ENCODE measurements around the gene VSIG10L2. TPM values are rescaled to one million over a fixed set of nuclear protein-coding genes. Genes with fewer than 3 reads are reported as not detected.

The VSIG10L2 gene
- total RNA-seq (0.09 TPM), polyA plus RNA-seq (0.84 TPM)
- long read RNA-seq, donor 1 = 0 reads
- long read RNA-seq, donor 2 = 0 reads
- long read RNA-seq, donor 3 = 0 reads
- long read RNA-seq, donor 4 = 0 reads
- long read RNA-seq, donor 5 = 0 reads
- long read RNA-seq, donor 6 = 0 reads
- long read RNA-seq, donor 7 = 0 reads
- long read RNA-seq, donor 8 = 0 reads
- long read RNA-seq, donor 9 = 0 reads
- long read RNA-seq, donor 10 = 0 reads

DNA sequence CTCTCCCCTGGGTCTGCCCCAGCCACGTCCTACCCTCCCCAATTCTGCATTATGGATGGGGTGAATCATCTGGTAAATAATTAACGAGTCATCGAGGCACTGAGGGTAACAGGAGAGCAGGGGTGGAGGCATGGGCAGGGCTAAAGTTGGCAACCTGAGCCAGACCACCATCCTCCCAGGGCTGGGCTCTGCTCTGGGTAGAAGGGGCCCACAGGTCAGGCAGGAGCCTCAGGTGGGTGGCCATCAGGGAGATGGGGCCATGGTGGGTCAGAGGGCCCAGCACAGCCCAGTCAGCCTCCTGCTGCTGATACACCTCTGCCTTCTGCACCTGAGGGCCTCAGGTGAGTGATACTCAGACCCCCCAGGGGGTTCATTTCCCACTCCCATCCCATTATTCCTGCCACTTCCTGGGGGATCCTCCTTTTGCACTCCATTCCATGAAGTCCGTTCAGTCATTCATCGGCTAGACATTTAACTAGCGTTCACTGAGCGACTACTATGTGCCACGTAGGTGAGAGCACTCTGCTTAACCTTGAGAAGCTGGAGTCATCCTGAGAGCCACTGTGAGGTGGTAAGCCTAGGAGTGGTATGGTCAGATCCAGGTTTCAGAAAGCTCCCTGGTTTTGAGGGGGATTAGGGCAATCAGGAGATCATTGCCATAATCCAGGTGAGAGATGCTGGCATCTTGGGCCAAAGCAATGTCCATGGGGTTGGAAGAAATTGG lies at the start of gene VSIG10L2:
Gene VSIG10L2, plus strand, starts transcription at position 248 of the 724 bp plus-strand sequence. Its CDS starts 12 bp downstream, at position 260.
- WGBS = 92% methylated on average over 8 of the region's 8 CpGs
- no peak within 1 kb of the TSS for H3K27ac ChIP-seq (ENCODE audit: low read depth in 1 of 2, low read length in 1 of 2)

DNA sequence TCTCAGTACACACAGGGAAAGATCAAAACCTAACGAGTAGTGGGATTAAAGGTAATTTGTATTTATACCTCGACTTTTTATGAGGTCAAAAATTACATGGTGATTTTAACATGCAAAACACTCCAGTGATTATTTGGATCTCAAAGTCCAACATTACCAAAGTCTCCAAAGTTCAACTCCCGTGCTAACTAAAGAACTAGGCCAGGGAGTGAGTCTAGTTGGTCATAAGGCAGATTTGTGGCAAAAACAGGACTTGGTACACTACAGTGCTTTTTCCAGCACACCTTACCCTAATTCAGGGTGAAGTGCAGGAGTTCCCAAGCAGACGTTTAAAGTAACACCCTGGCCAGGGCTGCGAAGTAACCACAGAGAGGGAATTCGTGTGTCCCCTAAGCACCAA lies 44.0 kb upstream of the VSIG10L2 start:
- H3K36me3 ChIP-seq (ENCODE audit: control insufficient read depth in 2 of 2, insufficient read depth in 2 of 2, low read length in 1 of 2) = peaks cover 0 to 18% of the 10 kb centered on the region in 2 donors
- whole genome bisulfite sequencing = 97% methylated on average over 6 of the region's 6 CpGs
- no peak overlapping the region for H3K4me3 ChIP-seq (ENCODE audit: low read length in 2 of 2)
- no peak for DNase-seq (ENCODE audit: low read depth in 6 of 9, low spot score in 9 of 9)
- H3K27me3 ChIP-seq (ENCODE audit: control insufficient read depth in 2 of 2, insufficient read depth in 1 of 2, low read length in 1 of 2) = peaks cover 12 to 32% of the 10 kb centered on the region in 2 donors
- H3K4me1 ChIP-seq (ENCODE audit: control insufficient read depth in 2 of 2, insufficient read depth in 2 of 2, low read length in 2 of 2) = peaks cover 14 to 21% of the 10 kb centered on the region in 2 donors
- H3K9me3 ChIP-seq (ENCODE audit: control insufficient read depth in 2 of 2, insufficient read depth in 1 of 2, low read length in 1 of 2) = peaks cover 0 to 4% of the 10 kb centered on the region in 2 donors
- H3K27ac ChIP-seq (ENCODE audit: low read depth in 1 of 2, low read length in 1 of 2) = no peak overlapping the region

More for the DNA sequence above, at the start of gene VSIG10L2:
- no peak within 1 kb of the TSS for H3K4me3 ChIP-seq (ENCODE audit: low read length in 2 of 2)
- no peaks in the 10 kb centered on the region for H3K27me3 ChIP-seq (ENCODE audit: control insufficient read depth in 2 of 2, insufficient read depth in 1 of 2, low read length in 1 of 2)
- no peaks in the 10 kb centered on the region for H3K9me3 ChIP-seq (ENCODE audit: control insufficient read depth in 2 of 2, insufficient read depth in 1 of 2, low read length in 1 of 2)
- H3K4me1 ChIP-seq (ENCODE audit: control insufficient read depth in 2 of 2, insufficient read depth in 2 of 2, low read length in 2 of 2) = peaks cover 0 to 17% of the 10 kb centered on the region in 2 donors
- DNase-seq (ENCODE audit: low read depth in 6 of 9, low spot score in 9 of 9) = no peak
- H3K36me3 ChIP-seq (ENCODE audit: control insufficient read depth in 2 of 2, insufficient read depth in 2 of 2, low read length in 1 of 2) = no peaks in the 10 kb centered on the region

DNA sequence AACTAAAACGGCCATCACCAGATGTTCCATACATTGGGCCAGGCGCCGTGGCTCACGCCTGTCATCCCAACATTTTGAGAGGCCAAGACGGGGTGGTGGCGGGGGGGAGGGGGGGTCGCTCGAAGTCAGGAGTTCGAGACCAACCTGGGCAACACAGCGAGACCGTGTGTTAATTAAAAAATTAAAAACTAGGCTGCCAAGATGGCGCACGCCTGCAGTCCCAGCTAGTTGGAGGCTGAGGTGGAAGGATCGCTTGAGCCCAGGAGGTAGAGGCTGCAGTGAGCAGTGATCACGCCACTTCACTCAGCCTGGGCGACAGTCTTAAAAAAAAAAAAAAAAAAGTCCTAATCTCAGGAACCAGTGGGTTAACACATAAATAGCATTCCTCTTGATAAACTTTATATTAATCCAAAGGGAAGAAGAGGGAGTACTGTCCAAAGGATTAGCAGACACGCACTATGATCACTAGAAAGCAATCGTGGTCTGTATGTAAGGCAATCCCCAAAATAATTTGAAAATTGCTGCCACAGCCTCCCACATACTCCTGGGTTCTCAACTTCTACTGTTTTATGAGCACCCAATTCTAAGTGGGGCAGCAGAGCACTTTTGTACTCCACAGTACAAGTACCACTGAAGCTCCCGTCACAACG lies 43.4 kb upstream of the VSIG10L2 start:
- peak overlapping the region; percentile 83 to 84 for H3K4me3 ChIP-seq (ENCODE audit: low read length in 2 of 2)
- peaks cover 14 to 21% of the 10 kb centered on the region in 2 donors for H3K4me1 ChIP-seq (ENCODE audit: control insufficient read depth in 2 of 2, insufficient read depth in 2 of 2, low read length in 2 of 2)
- H3K27me3 ChIP-seq (ENCODE audit: control insufficient read depth in 2 of 2, insufficient read depth in 1 of 2, low read length in 1 of 2) = peaks cover 12 to 32% of the 10 kb centered on the region in 2 donors
- peak overlapping the region; percentile 84 to 88 for H3K27ac ChIP-seq (ENCODE audit: low read depth in 1 of 2, low read length in 1 of 2)
- WGBS = 59% methylated on average over 20 of the region's 20 CpGs
- no peak for DNase-seq (ENCODE audit: low read depth in 6 of 9, low spot score in 9 of 9)
- H3K9me3 ChIP-seq (ENCODE audit: control insufficient read depth in 2 of 2, insufficient read depth in 1 of 2, low read length in 1 of 2) = peaks cover 0 to 4% of the 10 kb centered on the region in 2 donors
- peaks cover 0 to 18% of the 10 kb centered on the region in 2 donors for H3K36me3 ChIP-seq (ENCODE audit: control insufficient read depth in 2 of 2, insufficient read depth in 2 of 2, low read length in 1 of 2)

DNA sequence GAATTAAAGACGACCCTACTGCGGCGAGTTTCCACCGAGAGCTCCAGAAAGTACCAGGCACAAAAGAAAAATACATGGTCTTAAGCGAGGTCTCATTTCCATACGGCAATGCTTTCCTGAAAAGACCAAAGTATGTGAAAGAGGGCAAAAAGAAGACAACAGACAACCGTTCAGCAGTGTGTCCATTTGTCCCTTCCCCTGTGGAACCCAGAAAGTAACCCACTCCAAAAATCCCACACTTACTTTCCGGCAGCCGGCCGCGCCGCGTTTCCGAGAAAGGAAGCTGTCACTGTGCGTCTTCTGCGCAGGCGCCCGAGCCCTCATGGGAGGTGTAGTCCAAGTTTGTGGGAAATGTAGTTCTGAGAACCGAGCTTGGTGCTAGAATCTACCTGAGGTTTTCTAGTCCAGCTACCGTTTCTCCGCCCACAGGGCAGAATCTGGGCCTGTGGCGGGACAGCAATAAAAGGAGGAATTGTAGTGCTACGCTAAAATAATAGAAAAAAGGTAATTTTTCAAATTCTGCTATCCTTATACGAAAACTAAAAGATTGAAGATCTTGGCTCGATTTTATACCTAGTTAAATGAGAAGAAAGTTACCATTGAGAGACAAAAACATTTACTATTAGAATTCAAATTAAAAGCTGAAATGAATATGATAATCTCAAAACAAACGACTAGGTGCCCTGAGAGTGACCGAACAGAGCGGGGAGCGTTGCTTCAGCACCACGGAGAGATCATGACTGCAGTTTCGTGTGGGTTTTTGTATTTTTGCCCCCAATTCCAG lies 42.7 kb upstream of the VSIG10L2 start, which contains the start of gene PUS3:
Gene PUS3, minus strand, starts transcription at position 280 of the 784 bp plus-strand sequence. CDS start 6,922 bp downstream, outside the sequence.
- peak within 1 kb of the TSS; percentile 84 to 88 for H3K27ac ChIP-seq (ENCODE audit: low read depth in 1 of 2, low read length in 1 of 2)
- 2% methylated on average over 31 of the region's 31 CpGs for WGBS
- peak; percentile 66 to 92 (median 80) for DNase-seq (ENCODE audit: low read depth in 6 of 9, low spot score in 9 of 9)
- H3K4me3 ChIP-seq (ENCODE audit: low read length in 2 of 2) = peak within 1 kb of the TSS; percentile 83 to 84
- peaks cover 12 to 32% of the 10 kb centered on the region in 2 donors for H3K27me3 ChIP-seq (ENCODE audit: control insufficient read depth in 2 of 2, insufficient read depth in 1 of 2, low read length in 1 of 2)
- peaks cover 0 to 4% of the 10 kb centered on the region in 2 donors for H3K9me3 ChIP-seq (ENCODE audit: control insufficient read depth in 2 of 2, insufficient read depth in 1 of 2, low read length in 1 of 2)
- H3K4me1 ChIP-seq (ENCODE audit: control insufficient read depth in 2 of 2, insufficient read depth in 2 of 2, low read length in 2 of 2) = peaks cover 14 to 21% of the 10 kb centered on the region in 2 donors
- H3K36me3 ChIP-seq (ENCODE audit: control insufficient read depth in 2 of 2, insufficient read depth in 2 of 2, low read length in 1 of 2) = peaks cover 0 to 14% of the 10 kb centered on the region in 2 donors

DNA sequence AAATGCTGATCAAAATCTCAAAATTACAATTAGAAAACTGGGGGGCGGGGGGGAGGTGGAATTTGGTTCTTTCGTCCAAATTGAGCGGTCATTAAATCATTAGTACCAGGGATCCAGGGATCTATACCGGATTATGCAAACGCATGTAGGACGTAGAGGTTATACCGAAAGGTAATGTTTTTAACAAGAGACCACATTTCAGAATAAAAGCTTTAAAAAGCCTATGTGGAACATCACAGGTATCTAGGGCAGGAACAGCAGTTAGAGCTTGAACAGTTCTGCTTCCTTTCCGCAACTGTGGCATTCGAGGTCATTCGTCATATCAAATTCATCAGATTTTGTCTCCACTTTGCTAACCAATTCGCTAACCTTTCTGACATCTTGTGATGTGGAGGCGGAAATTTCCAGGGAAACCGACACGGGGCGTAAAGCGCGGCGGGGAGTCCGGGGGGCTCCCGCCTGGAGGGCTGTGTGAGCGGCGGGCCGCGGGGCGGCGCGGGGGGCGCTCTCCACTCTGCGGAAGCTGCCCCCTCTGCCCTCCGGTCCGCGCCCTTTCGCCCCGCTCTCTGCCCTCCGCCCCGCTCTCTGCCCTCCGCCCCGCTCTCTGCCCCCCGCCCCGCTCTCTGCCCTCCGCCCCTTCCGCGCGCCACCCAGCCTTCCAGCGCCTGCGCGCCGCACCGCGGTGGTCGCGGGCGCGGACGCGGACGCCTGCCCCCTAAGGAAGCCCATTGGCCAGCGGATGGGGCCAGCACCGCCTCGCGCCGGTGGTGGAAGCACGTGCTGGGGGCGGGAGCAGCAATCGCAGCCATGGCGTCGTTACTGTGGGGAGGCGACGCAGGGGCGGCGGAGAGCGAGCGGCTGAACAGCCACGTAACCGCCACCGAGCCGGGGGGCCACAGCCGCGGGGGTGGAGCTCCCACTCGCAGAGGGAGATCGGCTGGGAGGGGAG lies 41.9 kb upstream of the VSIG10L2 start, which contains the start of gene DDX25:
Gene DDX25, plus strand, starts transcription at position 798 of the 949 bp plus-strand sequence. Its CDS starts 10 bp downstream, at position 808.
- DNase-seq (ENCODE audit: low read depth in 6 of 9, low spot score in 9 of 9) = peak in 4 of 9 donors; percentile 18 to 41 (median 29)
- WGBS = 4% methylated on average over 81 of the region's 81 CpGs
- H3K9me3 ChIP-seq (ENCODE audit: control insufficient read depth in 2 of 2, insufficient read depth in 1 of 2, low read length in 1 of 2) = peaks cover 0 to 4% of the 10 kb centered on the region in 2 donors

DNA sequence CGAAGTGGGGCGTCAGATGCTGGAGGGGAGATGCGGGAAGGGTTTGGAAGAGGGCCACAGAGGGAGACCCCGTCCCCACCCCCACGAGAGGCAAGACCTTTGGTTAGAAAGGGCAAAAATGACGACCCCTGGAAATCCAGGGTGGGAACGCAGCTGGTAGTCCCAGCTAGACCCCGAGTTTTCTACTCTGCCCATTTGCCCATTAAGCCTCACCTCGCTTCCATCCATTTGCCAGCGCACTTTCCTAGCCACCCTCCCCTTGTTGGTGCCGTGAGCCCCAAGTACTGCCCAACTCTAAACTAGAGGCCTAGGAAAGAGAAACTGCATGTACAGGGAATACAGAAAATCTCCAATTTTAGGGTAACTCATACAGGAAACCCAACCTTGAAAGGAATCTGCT lies 41.2 kb upstream of the VSIG10L2 start:
- peaks cover 12 to 32% of the 10 kb centered on the region in 2 donors for H3K27me3 ChIP-seq (ENCODE audit: control insufficient read depth in 2 of 2, insufficient read depth in 1 of 2, low read length in 1 of 2)
- 54% methylated on average over 11 of the region's 11 CpGs for WGBS
- peaks cover 0 to 4% of the 10 kb centered on the region in 2 donors for H3K9me3 ChIP-seq (ENCODE audit: control insufficient read depth in 2 of 2, insufficient read depth in 1 of 2, low read length in 1 of 2)
- no peak overlapping the region for H3K27ac ChIP-seq (ENCODE audit: low read depth in 1 of 2, low read length in 1 of 2)
- DNase-seq (ENCODE audit: low read depth in 6 of 9, low spot score in 9 of 9) = no peak
- peak overlapping the region in 1 of 2 donors; percentile 83 for H3K4me3 ChIP-seq (ENCODE audit: low read length in 2 of 2)
- H3K36me3 ChIP-seq (ENCODE audit: control insufficient read depth in 2 of 2, insufficient read depth in 2 of 2, low read length in 1 of 2) = peaks cover 0 to 8% of the 10 kb centered on the region in 2 donors
- peaks cover 14 to 21% of the 10 kb centered on the region in 2 donors for H3K4me1 ChIP-seq (ENCODE audit: control insufficient read depth in 2 of 2, insufficient read depth in 2 of 2, low read length in 2 of 2)

More for the DNA sequence above, 41.9 kb upstream of the VSIG10L2 start, which contains the start of gene DDX25:
- Histone ChIP-seq H3K4me1 (ENCODE audit: control insufficient read depth in 2 of 2, insufficient read depth in 2 of 2, low read length in 2 of 2) (peaks cover 14 to 21% of the 10 kb centered on the region in 2 donors), H3K27me3 (ENCODE audit: control insufficient read depth in 2 of 2, insufficient read depth in 1 of 2, low read length in 1 of 2) (peaks cover 12 to 32% of the 10 kb centered on the region in 2 donors), H3K36me3 (ENCODE audit: control insufficient read depth in 2 of 2, insufficient read depth in 2 of 2, low read length in 1 of 2) (peaks cover 0 to 12% of the 10 kb centered on the region in 2 donors), H3K27ac (ENCODE audit: low read depth in 1 of 2, low read length in 1 of 2) (no peak within 1 kb of the TSS), H3K4me3 (ENCODE audit: low read length in 2 of 2) (peak within 1 kb of the TSS; percentile 16 to 83)

DNA sequence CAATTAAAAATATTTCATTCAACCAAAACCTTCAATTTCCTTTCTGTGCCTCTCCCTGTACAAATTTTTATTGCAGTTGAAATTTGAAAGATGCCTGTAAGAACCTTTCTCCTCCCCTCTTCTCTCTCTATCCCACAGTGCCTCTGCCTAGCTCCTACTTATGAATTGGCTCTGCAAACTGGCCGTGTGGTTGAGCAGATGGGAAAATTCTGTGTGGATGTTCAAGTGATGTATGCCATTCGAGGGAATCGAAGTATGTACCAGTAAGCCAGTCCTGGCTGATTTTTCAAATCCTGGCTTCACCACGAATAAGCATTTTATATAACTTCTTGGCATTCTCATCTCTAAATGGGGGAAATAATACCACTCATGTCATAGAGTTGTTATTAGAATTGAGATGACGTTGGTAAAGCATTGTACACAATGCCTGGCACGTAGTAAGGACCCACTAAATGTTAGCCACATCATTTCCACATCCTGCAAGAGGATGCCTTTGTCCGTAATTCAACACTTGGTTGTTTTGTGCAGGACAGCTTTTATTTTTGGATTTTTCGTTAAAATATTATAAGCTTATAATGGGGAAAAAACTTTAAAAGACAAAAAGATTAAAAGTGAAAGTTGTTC lies 35.5 kb upstream of the VSIG10L2 start:
- Histone ChIP-seq H3K36me3 (ENCODE audit: control insufficient read depth in 2 of 2, insufficient read depth in 2 of 2, low read length in 1 of 2) (no peaks in the 10 kb centered on the region), H3K9me3 (ENCODE audit: control insufficient read depth in 2 of 2, insufficient read depth in 1 of 2, low read length in 1 of 2) (no peaks in the 10 kb centered on the region), H3K4me3 (ENCODE audit: low read length in 2 of 2) (no peak overlapping the region), H3K27me3 (ENCODE audit: control insufficient read depth in 2 of 2, insufficient read depth in 1 of 2, low read length in 1 of 2) (peaks cover 8 to 13% of the 10 kb centered on the region in 2 donors), H3K4me1 (ENCODE audit: control insufficient read depth in 2 of 2, insufficient read depth in 2 of 2, low read length in 2 of 2) (no peaks in the 10 kb centered on the region), H3K27ac (ENCODE audit: low read depth in 1 of 2, low read length in 1 of 2) (no peak overlapping the region)
- 94% methylated on average over 8 of the region's 8 CpGs for WGBS
- no peak for DNase-seq (ENCODE audit: low read depth in 6 of 9, low spot score in 9 of 9)
